ENCODE data around the gene COA1.
A peak's percentile ranks its signal among the peaks of the same experiment; 100 is the strongest.
"Not testable (repeated sequence)": the region's sequence is repeated elsewhere in the genome, so short reads cannot be mapped to it uniquely, and the experiment has no call there.

Gene COA1

GRCh38 chr7:43758029-43758821 is 28.9 kb upstream of the COA1 start, which contains the start of gene BLVRA:
TSS of gene BLVRA (plus strand) at chr7:43758680. CDS start at chr7:43771159, 12,479 bp downstream.
- DNase-seq (ENCODE audit: low spot score) = peak; percentile 96

GRCh38 chr7:43757073-43757720 is 27.9 kb upstream of the COA1 start:
- no peak for DNase-seq (ENCODE audit: low spot score)

DNA sequence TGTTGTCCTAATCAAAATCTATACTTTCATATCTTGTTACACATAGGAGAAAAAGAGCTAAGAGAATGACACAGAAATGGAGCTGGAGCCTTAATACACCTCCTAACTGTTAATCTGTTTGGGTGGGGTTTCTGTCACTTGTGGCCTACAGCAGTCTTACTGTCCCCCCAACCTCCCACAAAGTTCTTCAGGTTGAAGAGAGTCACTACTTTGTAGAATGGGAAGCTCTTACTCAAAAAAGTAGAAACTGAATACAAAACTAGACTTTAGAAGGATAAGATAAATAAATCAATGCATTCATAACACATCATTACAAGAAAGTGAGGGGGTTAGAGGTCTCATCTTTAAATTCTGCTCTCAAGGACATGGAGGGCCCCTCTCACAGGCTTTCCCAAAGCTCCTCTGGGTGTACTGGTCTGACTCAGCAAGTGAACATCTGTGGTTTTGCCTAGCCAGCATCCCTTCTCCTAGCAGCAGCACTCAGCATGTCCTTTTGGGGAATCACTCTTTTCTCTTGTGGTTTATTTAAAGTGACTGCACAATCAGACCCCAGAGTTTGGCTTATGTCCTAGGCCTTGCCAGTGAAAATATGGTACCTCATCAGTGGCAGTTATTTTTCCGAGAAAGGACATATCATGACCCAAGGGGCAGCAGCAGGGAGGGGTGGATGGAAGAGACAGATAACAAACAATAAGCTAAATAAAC is 27.2 kb upstream of the COA1 start:
- DNase-seq (ENCODE audit: low spot score) = peak; percentile 86

GRCh38 chr7:43754596-43754995 is 25.3 kb upstream of the COA1 start:
- DNase-seq (ENCODE audit: low spot score) = no peak

DNA sequence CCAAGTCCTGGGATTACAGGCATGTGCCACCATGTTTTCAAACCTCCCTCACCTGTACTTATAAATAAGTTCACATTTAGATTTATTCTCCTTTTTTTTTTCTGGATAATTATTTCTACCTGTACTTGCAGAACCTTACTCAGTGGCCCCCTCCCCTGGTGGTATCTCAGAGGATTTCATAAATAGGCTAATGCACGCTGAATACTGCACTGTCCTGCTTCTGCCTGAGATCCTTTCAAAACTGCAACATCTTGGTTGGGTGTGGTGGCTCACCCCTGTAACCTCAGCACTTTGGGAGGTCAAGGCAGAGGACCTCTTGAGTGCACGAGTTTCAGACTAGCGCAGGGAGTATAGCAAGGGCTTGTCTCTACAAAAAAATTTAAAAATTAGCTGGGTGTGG is 24.5 kb upstream of the COA1 start:
- DNase-seq (ENCODE audit: low spot score) = no peak

DNA sequence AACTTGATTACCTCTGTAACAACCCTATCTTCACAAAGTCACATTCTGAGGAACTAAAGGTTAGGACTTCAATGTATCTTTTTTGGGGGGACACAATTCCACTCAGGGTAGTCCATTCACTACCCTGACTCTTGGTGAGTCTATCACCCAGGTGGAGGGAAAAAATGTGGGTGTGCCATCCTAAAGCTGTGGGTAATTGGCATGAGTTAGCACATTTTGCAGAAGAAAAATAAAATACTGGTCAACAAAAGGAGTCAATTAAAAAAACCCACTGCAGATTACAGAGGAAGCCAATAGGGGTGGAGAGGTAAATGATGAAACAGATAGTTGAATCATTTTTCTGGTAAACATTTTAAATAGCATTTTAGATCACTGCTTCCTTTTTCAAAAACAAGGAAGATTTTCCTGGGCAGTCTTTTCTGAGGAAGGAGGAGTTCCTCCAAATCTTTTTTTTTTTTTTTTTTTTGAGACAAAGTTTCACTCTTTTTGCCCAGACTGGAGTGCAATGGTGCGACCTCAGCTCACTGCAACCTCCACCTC is 24.0 kb upstream of the COA1 start:
- no peak for DNase-seq (ENCODE audit: low spot score)

GRCh38 chr7:43752411-43752810 is 23.1 kb upstream of the COA1 start:
- no peak for DNase-seq (ENCODE audit: low spot score)

GRCh38 chr7:43750016-43750887 is 20.9 kb upstream of the COA1 start:
- no peak for DNase-seq (ENCODE audit: low spot score)

- no peak for DNase-seq (ENCODE audit: low spot score)
Observed at GRCh38 chr7:43749383-43749940, 20.1 kb upstream of the COA1 start.

- DNase-seq (ENCODE audit: low spot score) = no peak
Observed at GRCh38 chr7:43747328-43748105, 18.2 kb upstream of the COA1 start.

- no peak for DNase-seq (ENCODE audit: low spot score)
Observed at GRCh38 chr7:43742692-43743091, 13.4 kb upstream of the COA1 start.

- DNase-seq (ENCODE audit: low spot score) = no peak
Observed at GRCh38 chr7:43737467-43738127, 8.3 kb upstream of the COA1 start.

GRCh38 chr7:43735802-43736603 is 6.7 kb upstream of the COA1 start:
- no peak for DNase-seq (ENCODE audit: low spot score)

- DNase-seq (ENCODE audit: low spot score) = no peak
Observed at GRCh38 chr7:43735403-43735801, 6.1 kb upstream of the COA1 start.

DNA sequence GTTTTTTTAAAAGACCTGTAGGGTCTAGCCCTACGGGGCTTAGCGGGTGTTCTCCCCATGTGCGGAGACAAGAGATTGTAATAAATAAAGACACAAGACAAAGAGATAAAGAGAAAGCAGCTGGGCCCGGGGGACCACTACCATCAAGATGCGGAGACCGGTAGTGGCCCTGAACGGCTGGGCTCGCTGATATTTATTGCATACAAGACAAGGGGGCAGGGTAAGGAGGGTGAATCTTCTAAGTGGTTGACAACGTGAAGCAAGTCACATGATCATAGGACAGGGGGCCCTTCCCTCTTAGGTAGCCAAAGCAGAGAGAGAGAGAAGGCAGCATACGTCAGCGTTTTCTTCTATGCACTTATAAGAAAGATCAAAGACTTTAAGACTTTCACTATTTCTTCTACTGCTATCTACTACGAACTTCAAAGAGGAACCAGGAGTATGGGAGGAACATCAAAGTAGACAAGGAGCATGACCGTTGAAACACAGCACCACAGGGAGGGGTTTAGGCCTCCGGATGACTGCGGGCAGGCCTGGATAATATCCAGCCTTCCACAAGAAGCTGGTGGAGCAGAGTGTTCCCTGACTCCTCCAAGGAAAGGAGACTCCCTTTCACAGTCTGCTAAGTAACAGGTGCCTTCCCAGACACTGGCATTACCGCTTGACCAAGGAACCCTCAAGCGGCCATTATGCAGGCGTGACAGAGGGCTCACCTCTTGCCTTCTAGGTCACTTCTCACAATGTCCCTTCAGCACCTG is 5.4 kb upstream of the COA1 start:
- not testable (repeated sequence) for DNase-seq (ENCODE audit: low spot score)

GRCh38 chr7:43731494-43731893 is 2.2 kb upstream of the COA1 start:
- DNase-seq (ENCODE audit: low spot score) = not testable (repeated sequence)

- DNase-seq (ENCODE audit: low spot score) = no peak
Observed at GRCh38 chr7:43729924-43730248, 563 bp upstream of the COA1 start.

DNA sequence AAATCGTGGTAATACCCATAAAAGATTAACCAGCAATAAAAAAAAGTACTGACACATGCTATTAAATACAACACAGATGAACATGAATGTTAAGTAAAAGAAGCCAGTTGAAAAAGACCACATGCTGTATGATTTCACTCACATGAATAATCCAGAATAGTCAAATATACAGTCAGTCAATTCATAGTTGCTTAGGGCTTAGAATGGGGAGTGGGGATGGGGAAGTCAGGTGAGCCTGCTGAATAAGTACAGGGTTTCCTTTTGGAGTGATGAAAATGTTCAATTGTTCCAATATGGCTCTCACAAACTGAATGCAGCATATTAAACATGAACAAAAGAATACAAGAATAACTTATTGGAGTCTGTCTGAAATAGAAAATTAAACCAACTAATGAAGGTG is 1.8 kb downstream of the COA1 start:
- DNase-seq (ENCODE audit: low spot score) = no peak

GRCh38 chr7:43727003-43727402 is 2.3 kb downstream of the COA1 start:
- DNase-seq (ENCODE audit: low spot score) = no peak
